Adrenal gland (tissue), 5 donors: Measurements from ENCODE around the gene CYP2E1.
"Not testable (repeated sequence)": the region's sequence is repeated elsewhere in the genome, so short reads cannot be mapped to it uniquely, and the experiment has no call there.

Experiments used
- POLR2A ChIP-seq, 2 donors: fragments of 450-650 bp; IDR thresholded peaks; one replicate each; pipeline ENCODE4 v1.6.1; 2017; ENCODE audit warnings: antibody characterized with exemption in 2 of 2, mild to moderate bottlenecking in 2 of 2, moderate library complexity in 1 of 2
- TF ChIP-seq, protein P1 (sequence below), 6 experiments: fragments of 450-650 bp in 4 of 6; fragments of 200-600 bp in 2 of 6; sonication (generic) in 1 of 6; IDR thresholded peaks; 1 replicate in 5 of 6; 2 replicates in 1 of 6; pipeline versions ENCODE4 v1.5.1 to v1.8.0; 2016 to 2021; ENCODE audit warnings: antibody characterized with exemption in 6 of 6, mild to moderate bottlenecking in 2 of 6, moderate library complexity in 1 of 6
- donor health status: DM: no; HTN: no; CAD: no.

DNA sequence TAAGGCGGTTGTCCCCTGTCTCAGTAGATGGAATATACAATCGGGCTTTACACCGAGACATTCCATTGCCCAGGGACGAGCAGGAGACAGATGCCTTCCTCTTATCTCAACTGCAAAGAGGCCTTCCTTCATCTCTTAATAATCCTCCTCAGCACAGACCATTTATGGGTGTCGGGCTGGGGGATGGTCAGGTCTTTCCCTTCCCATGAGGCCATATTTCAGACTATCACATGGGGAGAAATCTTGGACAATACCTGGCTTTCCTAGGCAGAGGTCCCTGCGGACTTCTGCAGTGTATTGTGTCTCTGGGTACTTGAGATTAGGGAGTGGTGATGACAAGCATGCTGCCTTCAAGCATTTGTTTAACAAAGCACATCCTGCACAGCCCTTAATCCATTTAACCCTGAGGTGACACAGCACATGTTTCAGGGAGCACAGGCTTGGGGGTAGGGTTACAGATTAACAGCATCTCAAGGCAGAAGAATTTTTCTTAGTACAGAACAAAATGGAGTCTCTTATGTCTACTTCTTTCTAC lies 14.3 kb downstream of the CYP2E1 start:
- TF ChIP-seq, protein P1, sequence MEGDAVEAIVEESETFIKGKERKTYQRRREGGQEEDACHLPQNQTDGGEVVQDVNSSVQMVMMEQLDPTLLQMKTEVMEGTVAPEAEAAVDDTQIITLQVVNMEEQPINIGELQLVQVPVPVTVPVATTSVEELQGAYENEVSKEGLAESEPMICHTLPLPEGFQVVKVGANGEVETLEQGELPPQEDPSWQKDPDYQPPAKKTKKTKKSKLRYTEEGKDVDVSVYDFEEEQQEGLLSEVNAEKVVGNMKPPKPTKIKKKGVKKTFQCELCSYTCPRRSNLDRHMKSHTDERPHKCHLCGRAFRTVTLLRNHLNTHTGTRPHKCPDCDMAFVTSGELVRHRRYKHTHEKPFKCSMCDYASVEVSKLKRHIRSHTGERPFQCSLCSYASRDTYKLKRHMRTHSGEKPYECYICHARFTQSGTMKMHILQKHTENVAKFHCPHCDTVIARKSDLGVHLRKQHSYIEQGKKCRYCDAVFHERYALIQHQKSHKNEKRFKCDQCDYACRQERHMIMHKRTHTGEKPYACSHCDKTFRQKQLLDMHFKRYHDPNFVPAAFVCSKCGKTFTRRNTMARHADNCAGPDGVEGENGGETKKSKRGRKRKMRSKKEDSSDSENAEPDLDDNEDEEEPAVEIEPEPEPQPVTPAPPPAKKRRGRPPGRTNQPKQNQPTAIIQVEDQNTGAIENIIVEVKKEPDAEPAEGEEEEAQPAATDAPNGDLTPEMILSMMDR (IDR thresholded peaks at IDR 0.05), result not testable (repeated sequence)
- TF ChIP-seq POLR2A (IDR thresholded peaks at IDR 0.05), result not testable (repeated sequence)
